HG03159 (cell line): ENCODE results near the gene TRIM29.

Experiments used
- ATAC-seq: cut with Tn5 transposase; IDR thresholded peaks from one replicate; pipeline ENCODE4 v1.9.1; 2021; ENCODE audit warnings: mild to moderate bottlenecking, moderate library complexity; ENCODE audit not compliant: unreplicated experiment

The TRIM29 gene

GRCh38 chr11:120141113-120141767, 3.3 kb upstream of the TRIM29 start:
- ATAC-seq = no peak

- no peak for ATAC-seq
These were observed 1.6 kb upstream of the TRIM29 start for GRCh38 chr11:120139316-120140069.

DNA sequence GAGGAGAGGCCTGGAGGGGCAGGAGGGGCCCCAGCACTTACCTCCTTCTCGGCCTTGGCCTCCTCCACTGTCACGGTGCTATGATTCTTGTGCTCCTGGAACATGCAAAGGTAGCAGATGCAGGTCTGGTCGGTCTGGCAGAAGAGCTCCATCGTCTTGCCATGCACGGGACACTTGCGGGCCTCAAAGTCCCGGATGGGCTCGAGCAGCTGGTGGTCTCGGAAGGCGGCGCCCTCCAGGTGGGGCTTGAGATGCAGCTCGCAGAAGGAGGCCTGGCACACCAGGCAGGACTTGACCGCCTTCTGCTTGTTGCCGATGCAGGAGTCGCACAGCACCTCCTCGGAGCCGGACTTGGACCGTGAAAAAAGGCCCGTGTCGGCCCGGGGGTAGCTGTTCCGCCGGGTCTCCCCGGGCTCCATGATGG, 714 bp downstream of the TRIM29 start:
- no peak for ATAC-seq

DNA sequence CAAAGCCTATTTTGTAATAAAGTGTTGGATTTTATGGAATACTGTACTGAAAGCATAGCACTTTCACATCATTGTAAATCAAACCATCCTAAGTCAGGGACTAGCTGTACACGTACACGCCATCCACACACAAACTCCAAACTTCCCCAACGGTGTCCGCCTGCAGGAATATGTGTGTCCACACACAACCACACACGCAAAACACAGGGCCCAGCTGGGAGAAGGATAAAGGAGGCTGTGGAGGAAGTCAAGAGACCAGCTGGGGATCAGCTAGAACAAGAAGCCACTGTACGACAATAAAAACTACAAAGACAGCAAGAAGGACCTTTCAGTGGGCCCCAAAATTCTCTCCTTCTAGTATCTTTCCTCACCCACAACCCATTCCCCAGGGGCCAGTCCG, 1.6 kb downstream of the TRIM29 start:
- no peak for ATAC-seq

DNA sequence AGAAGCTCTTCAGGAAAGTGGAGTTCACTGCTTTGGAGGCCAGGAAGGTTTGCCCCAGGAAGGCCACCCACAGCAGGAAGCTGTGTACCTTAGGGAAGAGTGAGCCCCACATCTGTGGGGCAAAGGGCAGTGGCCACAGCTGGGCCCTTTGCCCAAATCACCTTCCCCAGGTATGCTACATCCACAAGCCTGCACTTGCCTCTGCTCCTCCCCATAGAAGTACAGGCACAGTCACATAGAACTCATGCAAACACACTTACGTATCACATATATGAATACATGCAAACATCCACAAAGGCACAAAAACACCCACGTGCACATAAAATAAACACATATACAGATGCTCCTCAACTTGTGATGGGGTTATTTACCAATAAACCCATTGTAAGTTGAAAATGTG, 2.1 kb downstream of the TRIM29 start:
- ATAC-seq = no peak

- ATAC-seq = no peak
These were observed 3.0 kb downstream of the TRIM29 start for GRCh38 chr11:120134931-120135228.

DNA sequence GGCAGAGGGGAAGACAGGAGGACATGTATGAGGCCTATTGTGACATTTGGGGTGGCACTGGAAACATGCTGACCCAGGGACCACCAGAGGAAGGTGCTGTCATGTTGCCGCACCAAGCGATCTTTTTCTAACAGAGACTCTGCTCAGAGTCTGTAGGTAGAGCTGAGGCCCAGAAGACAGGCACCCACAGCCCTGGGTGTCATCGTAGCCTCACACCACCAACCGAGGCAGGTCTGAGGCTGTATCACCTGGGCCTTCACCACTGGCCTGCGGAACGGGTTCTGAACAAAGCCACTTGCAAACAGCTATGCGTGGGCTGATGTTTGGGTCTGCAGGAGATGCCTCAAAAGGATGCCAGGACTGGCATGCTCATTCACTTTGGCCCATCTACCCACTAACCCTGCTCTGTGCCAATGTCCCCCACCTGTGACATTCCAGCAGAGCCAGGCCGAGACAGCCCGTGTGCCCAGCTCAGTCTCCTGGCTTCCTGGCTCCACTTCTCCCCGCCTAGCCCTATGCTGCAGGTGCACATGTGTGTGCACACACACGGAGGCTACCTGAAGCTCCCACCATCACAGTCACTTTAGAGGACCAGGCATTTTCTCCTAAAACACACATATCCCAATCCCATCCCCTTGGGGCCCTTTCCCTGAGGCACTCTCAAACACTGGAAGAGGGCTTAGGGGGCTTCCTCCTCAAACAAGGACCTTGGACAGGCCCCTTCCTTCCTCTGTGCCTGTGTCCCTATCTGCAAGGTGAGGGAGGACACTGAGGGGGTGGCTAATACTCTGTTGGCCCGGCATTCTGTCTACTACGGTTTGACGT, 3.6 kb downstream of the TRIM29 start:
- no peak for ATAC-seq

GRCh38 chr11:120133216-120134105, 4.5 kb downstream of the TRIM29 start:
- ATAC-seq = no peak

GRCh38 chr11:120132645-120133185, 5.2 kb downstream of the TRIM29 start:
- ATAC-seq = no peak

- ATAC-seq = no peak
These were observed 5.8 kb downstream of the TRIM29 start for GRCh38 chr11:120131941-120132644.

DNA sequence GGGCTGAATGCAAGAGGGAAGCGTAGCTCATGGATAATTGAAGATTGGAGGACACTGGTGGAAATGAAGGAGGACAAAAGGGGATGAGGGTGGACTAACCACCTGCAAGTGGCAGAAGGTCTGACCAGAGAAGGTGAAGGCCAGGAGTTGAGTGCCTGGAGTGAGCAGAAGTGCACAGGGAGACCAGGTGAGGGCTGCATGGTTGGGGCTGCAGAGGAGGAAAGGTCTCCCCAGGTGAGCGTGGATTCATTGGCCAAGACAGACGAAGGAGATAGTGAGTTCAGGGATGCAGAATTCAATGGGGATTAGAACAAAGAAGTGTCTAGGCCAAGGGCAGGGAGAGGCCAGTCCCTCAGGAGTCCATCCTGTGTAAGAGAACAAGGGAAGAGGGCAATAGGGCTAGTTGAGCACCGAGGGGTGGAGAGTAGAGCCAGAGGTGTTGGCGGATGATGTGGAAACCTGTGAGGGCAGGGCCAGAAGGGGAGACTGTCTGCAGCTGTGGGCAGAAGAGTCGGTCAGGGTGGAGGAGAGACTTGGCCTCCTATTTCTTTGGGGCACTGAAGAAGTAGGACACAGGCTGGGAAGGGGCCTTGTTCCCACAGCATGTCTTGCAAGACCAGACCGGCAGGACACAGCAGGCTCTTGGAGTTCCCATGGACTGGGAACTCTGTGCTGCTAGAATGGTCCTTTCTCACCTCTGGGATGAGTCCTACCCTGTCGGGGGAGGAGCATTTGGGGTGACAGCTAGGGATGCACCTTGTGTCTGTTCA, 6.7 kb downstream of the TRIM29 start:
- no peak for ATAC-seq

- ATAC-seq = no peak
These were observed 7.5 kb downstream of the TRIM29 start for GRCh38 chr11:120130176-120130980.

DNA sequence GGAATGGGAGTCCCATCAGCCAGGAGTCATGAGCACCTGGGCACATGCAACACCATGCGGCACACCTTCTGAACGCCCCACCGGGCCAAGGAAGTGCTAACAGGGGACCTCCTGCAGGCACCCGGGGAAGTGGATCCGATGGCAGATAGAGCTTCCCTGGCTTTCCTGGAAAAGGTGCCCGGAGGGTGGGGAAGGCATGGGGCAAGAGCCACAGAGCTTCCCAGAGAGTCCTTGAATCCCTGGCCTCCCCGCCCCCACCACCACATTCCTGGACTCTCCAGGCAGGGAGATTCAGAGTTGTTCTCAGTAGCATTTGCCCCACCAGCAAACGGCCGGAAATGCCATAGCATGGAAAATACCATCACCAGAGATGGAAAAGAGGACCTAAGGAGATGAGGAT, 8.3 kb downstream of the TRIM29 start:
- ATAC-seq = no peak

- ATAC-seq = no peak
These were observed 9.4 kb downstream of the TRIM29 start for GRCh38 chr11:120128392-120129119.

GRCh38 chr11:120127236-120127635, 10.7 kb downstream of the TRIM29 start:
- ATAC-seq = no peak

GRCh38 chr11:120126620-120127019, 11.3 kb downstream of the TRIM29 start:
- ATAC-seq = no peak

DNA sequence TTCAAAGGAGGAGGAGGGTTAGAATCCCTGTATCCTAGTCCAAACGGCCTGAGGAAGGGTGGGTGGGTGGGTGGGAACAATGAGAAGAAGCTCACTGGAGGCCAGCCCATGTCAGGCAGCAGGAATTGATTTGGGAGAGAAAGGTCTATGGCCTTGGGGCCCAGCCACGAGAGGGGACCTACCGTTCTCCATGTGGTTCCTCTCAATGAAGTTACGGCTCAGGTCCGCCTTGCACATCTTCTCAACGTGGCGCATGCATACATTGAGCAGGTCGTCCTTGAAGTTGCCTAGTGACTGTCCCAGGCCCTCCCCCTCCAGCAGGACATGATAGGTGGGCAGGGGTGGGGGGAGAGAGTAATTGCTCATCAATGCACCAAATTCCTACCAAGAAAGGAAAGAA, 12.4 kb downstream of the TRIM29 start:
- ATAC-seq = no peak

- no peak for ATAC-seq
These were observed 12.9 kb downstream of the TRIM29 start for GRCh38 chr11:120125024-120125423.
